Body of pancreas (tissue), 4 donors: ENCODE results near the gene ROR1.

Experiments used
- CTCF ChIP-seq, 7 experiments: fragments of 450-650 bp in 4 of 7; fragments of 200-600 bp in 3 of 7; sonication (generic) in 3 of 7; IDR thresholded peaks; one replicate each; pipeline ENCODE4 v1.5.1; 2016 to 2019; ENCODE audit warnings: antibody characterized with exemption in 7 of 7
- POLR2A ChIP-seq, 3 donors: fragments of 450-650 bp; IDR thresholded peaks; one replicate each; pipeline ENCODE4 v1.6.1; 2016; ENCODE audit warnings: antibody characterized with exemption in 3 of 3, mild to moderate bottlenecking in 2 of 3

GRCh38 chr1:64097859-64098258 is 324.0 kb downstream of the ROR1 start:
- no peak for TF ChIP-seq CTCF (IDR thresholded peaks at IDR 0.05)
- no peak for TF ChIP-seq POLR2A (IDR thresholded peaks at IDR 0.05)
